NCI-H1417 (cell line): ENCODE data around the gene C10orf71.

Source experiments
- DNase-seq, 3 experiments: peaks; one replicate each; lab custom pipeline; 2025; lab: John Stamatoyannopoulos, UW

C10orf71 gene

GRCh38 chr10:49272251-49273081 lies 26.5 kb upstream of the C10orf71 start:
- DNase-seq = no peak

- no peak for DNase-seq
Observed at GRCh38 chr10:49273082-49273465, 25.9 kb upstream of the C10orf71 start.

- DNase-seq = no peak
Observed at GRCh38 chr10:49273626-49274025, 25.3 kb upstream of the C10orf71 start.

GRCh38 chr10:49274886-49275285 lies 24.1 kb upstream of the C10orf71 start:
- DNase-seq = no peak

GRCh38 chr10:49275896-49276295 lies 23.1 kb upstream of the C10orf71 start:
- no peak for DNase-seq

- no peak for DNase-seq
Observed at GRCh38 chr10:49276596-49276995, 22.4 kb upstream of the C10orf71 start.

GRCh38 chr10:49277973-49278372 lies 21.0 kb upstream of the C10orf71 start:
- DNase-seq = no peak

GRCh38 chr10:49278497-49278981 lies 20.4 kb upstream of the C10orf71 start:
- no peak for DNase-seq

- no peak for DNase-seq
Observed at GRCh38 chr10:49279015-49279880, 19.7 kb upstream of the C10orf71 start.

GRCh38 chr10:49280001-49280408 lies 19.0 kb upstream of the C10orf71 start:
- DNase-seq = no peak

- no peak for DNase-seq
Observed at GRCh38 chr10:49281461-49281860, 17.5 kb upstream of the C10orf71 start.

GRCh38 chr10:49282306-49282705 lies 16.7 kb upstream of the C10orf71 start:
- DNase-seq = no peak

GRCh38 chr10:49282879-49283341 lies 16.1 kb upstream of the C10orf71 start:
- DNase-seq = no peak

- no peak for DNase-seq
Observed at GRCh38 chr10:49283491-49283890, 15.5 kb upstream of the C10orf71 start.

- no peak for DNase-seq
Observed at GRCh38 chr10:49284356-49284755, 14.6 kb upstream of the C10orf71 start.

- no peak for DNase-seq
Observed at GRCh38 chr10:49285232-49285631, 13.7 kb upstream of the C10orf71 start.

- no peak for DNase-seq
Observed at GRCh38 chr10:49286686-49287085, 12.3 kb upstream of the C10orf71 start.

GRCh38 chr10:49287689-49288340 lies 11.2 kb upstream of the C10orf71 start:
- no peak for DNase-seq

GRCh38 chr10:49288341-49289065 lies 10.5 kb upstream of the C10orf71 start:
- DNase-seq = no peak

GRCh38 chr10:49289480-49289879 lies 9.5 kb upstream of the C10orf71 start:
- DNase-seq = no peak

- no peak for DNase-seq
Observed at GRCh38 chr10:49290131-49290530, 8.8 kb upstream of the C10orf71 start.

GRCh38 chr10:49290607-49291006 lies 8.4 kb upstream of the C10orf71 start:
- DNase-seq = no peak
